ENCODE data around the gene SORCS2.

Gene SORCS2

GRCh38 chr4:7313347-7313811, 121.0 kb downstream of the SORCS2 start:
- TF ChIP-seq CTCF (IDR thresholded peaks at IDR 0.05; ENCODE audit: low read depth, low read length), result no peak
- no peak for DNase-seq (ENCODE audit: low read depth in 2 of 2)
- no peak overlapping the region for H3K4me3 ChIP-seq (replicated peaks in 1 of 2; ENCODE audit: low read depth in 2 of 2, low read length in 2 of 2)

GRCh38 chr4:7313991-7314390, 121.7 kb downstream of the SORCS2 start:
- DNase-seq (ENCODE audit: low read depth in 2 of 2), result no peak
- no peak for TF ChIP-seq CTCF (IDR thresholded peaks at IDR 0.05; ENCODE audit: low read depth, low read length)
- no peak overlapping the region for H3K4me3 ChIP-seq (replicated peaks in 1 of 2; ENCODE audit: low read depth in 2 of 2, low read length in 2 of 2)

GRCh38 chr4:7315286-7315685, 122.9 kb downstream of the SORCS2 start:
- no peak for DNase-seq (ENCODE audit: low read depth in 2 of 2)
- H3K4me3 ChIP-seq (replicated peaks in 1 of 2; ENCODE audit: low read depth in 2 of 2, low read length in 2 of 2), result no peak overlapping the region
- no peak for TF ChIP-seq CTCF (IDR thresholded peaks at IDR 0.05; ENCODE audit: low read depth, low read length)

GRCh38 chr4:7315935-7316334, 123.6 kb downstream of the SORCS2 start:
- no peak overlapping the region for H3K4me3 ChIP-seq (replicated peaks in 1 of 2; ENCODE audit: low read depth in 2 of 2, low read length in 2 of 2)
- no peak for TF ChIP-seq CTCF (IDR thresholded peaks at IDR 0.05; ENCODE audit: low read depth, low read length)
- DNase-seq (ENCODE audit: low read depth in 2 of 2), result no peak

- DNase-seq (ENCODE audit: low read depth in 2 of 2), result no peak
- TF ChIP-seq CTCF (IDR thresholded peaks at IDR 0.05; ENCODE audit: low read depth, low read length), result no peak
- H3K4me3 ChIP-seq (replicated peaks in 1 of 2; ENCODE audit: low read depth in 2 of 2, low read length in 2 of 2), result no peak overlapping the region
These were observed 126.7 kb downstream of the SORCS2 start for GRCh38 chr4:7319024-7319423.

GRCh38 chr4:7320206-7320797, 128.0 kb downstream of the SORCS2 start:
- H3K4me3 ChIP-seq (replicated peaks in 1 of 2; ENCODE audit: low read depth in 2 of 2, low read length in 2 of 2), result no peak overlapping the region
- TF ChIP-seq CTCF (IDR thresholded peaks at IDR 0.05; ENCODE audit: low read depth, low read length), result no peak

More at GRCh38 chr4:7320206-7320797, 128.0 kb downstream of the SORCS2 start:
- no peak for DNase-seq (ENCODE audit: low read depth in 2 of 2)
